Natural killer cell (primary cell): Measurements from ENCODE around the gene MACROD2. TPM values are rescaled to one million over a fixed set of nuclear protein-coding genes. Genes with fewer than 3 reads are reported as not detected.

Source experiments
- ATAC-seq, 3 donors: fragments of 150-1000 bp in 2 of 3; fragments of 200-7000 bp in 1 of 3; cut with Tn5 transposase; 1 replicate in 1 of 3; 2 replicates in 2 of 3; pipeline ENCODE4 v1.10.0; 2021; ENCODE audit warnings: mild to moderate bottlenecking in 2 of 3, moderate library complexity in 2 of 3
- DNase-seq, 2 donors: peaks; one replicate each; pipeline versions ENCODE4 v3.0.0 to v3.0.0-alpha.2; 2013 to 2021; ENCODE audit warnings: mixed read lengths in 1 of 2
- H3K27ac ChIP-seq: one replicate; pipeline ENCODE4 v1.5.1; 2013; ENCODE audit warnings: mild to moderate bottlenecking, low read length
- H3K27me3 ChIP-seq: one replicate; pipeline ENCODE4 v1.6.1; 2013; ENCODE audit warnings: low read length; ENCODE audit not compliant: control insufficient read depth, insufficient read depth
- H3K36me3 ChIP-seq: one replicate; pipeline ENCODE4 v1.6.1; 2013; ENCODE audit warnings: low read length; ENCODE audit not compliant: control insufficient read depth, insufficient read depth
- H3K4me1 ChIP-seq: one replicate; pipeline ENCODE4 v1.6.1; 2013; ENCODE audit warnings: low read length; ENCODE audit not compliant: control insufficient read depth, insufficient read depth
- H3K4me3 ChIP-seq: one replicate; pipeline ENCODE4 v1.5.1; 2013; ENCODE audit warnings: low read length
- H3K9me3 ChIP-seq: one replicate; pipeline ENCODE4 v1.6.1; 2013; ENCODE audit warnings: low read length; ENCODE audit not compliant: control insufficient read depth, insufficient read depth
- H3K27ac Mint-ChIP-seq, 2 donors: one replicate each; pipeline ENCODE4 v1.8.0; 2022; ENCODE audit warnings: mild to moderate bottlenecking in 2 of 2, mixed read lengths in 2 of 2, moderate library complexity in 1 of 2
- H3K27me3 Mint-ChIP-seq, 2 donors: one replicate each; pipeline ENCODE4 v1.8.0; 2022; ENCODE audit warnings: low read depth in 2 of 2, mixed read lengths in 2 of 2
- H3K36me3 Mint-ChIP-seq: one replicate; pipeline ENCODE4 v1.8.0; 2022; ENCODE audit warnings: mixed read lengths
- H3K4me1 Mint-ChIP-seq, 2 donors: one replicate each; pipeline ENCODE4 v1.8.0; 2022; ENCODE audit warnings: mixed read lengths in 2 of 2
- H3K4me3 Mint-ChIP-seq: one replicate; pipeline ENCODE4 v1.8.0; 2022; ENCODE audit warnings: mild to moderate bottlenecking, moderate library complexity, mixed read lengths
- H3K9me3 Mint-ChIP-seq, 2 donors: one replicate each; pipeline ENCODE4 v1.8.0; 2022; ENCODE audit warnings: mixed read lengths in 2 of 2
- WGBS: methylation state at CpG from one replicate; pipeline ENCODE4 v1.1.7; 2013; ENCODE audit warnings: missing lambda C conversion rate; ENCODE audit not compliant: insufficient coverage; 5-methylcytosine and 5-hydroxymethylcytosine counted together
- intact Hi-C: fragments of 100-400 bp; cut with micrococcal nuclease; formaldehyde crosslinking; loops from one replicate; pipeline ENCODE4 v1.14.2; 2022
- total RNA-seq, 4 donors: library from RNA; stranded (reverse); fragments of 120-200 nt in 1 of 4; gene quantifications; one replicate each; pipeline versions ENCODE4 v1.2.3 to v1.2.4, GENCODE V29; 2013 to 2022
- TF ChIP-seq, protein P1 (sequence below): fragments of 200-600 bp; IDR thresholded peaks from one replicate; pipeline ENCODE4 v1.8.0; 2022; ENCODE audit warnings: antibody characterized with exemption

The MACROD2 gene
- total RNA-seq, 3 donors from 2014 or later (not counting 1 experiment from before 2014, with no cell fraction given), result 0.19 to 0.88 TPM; not detected in 1

DNA sequence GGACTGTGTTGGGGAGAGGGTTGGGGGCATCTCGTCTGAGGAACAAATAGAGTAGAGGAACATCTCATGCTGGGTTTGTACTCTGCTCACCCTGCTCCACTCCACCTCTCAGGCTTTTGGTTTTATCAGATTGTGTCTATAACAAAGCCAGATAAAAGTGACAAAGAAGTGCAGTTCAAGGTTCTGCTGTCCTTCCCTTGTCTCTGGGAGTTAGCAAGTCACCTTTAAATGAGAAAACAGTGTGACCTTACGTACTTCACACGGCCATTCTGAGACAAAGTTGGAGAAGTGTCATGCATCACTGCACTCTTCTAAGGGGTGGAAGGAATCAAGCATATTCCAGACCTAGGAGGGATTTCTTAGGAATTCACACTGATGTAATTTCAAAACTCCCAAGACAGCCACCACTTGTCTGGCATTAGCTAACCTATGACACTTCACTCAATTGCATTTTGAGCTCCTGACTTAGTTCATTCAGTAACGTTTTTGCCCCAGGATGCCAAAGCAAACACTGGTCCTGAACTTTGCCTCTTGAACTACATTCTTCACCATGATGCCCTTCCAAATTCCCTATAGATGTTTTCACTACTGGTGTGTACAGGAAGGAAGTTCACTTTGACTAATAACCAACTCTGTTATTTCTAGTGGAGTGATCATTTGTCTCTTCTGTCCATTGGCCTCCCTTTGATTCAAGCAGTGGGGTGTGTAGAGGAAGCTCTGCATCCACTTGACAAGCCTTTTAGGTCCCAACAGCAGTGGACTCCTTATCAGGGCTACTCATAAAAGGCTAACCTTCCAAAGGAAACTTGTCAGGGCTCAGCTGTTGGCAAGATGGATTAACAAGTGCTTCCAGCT is 989.7 kb downstream of the MACROD2 start:
- no peaks in the 10 kb centered on the region for H3K36me3 ChIP-seq
- no peaks in the 10 kb centered on the region for H3K4me1 Mint-ChIP-seq
- H3K4me1 ChIP-seq, result no peaks in the 10 kb centered on the region
- no peak overlapping the region for H3K4me3 ChIP-seq
- intact Hi-C loops, result no loop called here
- no peak overlapping the region for H3K4me3 Mint-ChIP-seq
- peaks cover 3% of the 10 kb centered on the region for H3K9me3 ChIP-seq
- ATAC-seq (no peak), DNase-seq (no peak)
- no peaks in the 10 kb centered on the region for H3K27me3 Mint-ChIP-seq
- H3K27ac Mint-ChIP-seq, result no peak overlapping the region
- 75% methylated on average over 3 of the region's 4 CpGs for WGBS
- H3K27me3 ChIP-seq, result no peaks in the 10 kb centered on the region
- TF ChIP-seq, protein P1, sequence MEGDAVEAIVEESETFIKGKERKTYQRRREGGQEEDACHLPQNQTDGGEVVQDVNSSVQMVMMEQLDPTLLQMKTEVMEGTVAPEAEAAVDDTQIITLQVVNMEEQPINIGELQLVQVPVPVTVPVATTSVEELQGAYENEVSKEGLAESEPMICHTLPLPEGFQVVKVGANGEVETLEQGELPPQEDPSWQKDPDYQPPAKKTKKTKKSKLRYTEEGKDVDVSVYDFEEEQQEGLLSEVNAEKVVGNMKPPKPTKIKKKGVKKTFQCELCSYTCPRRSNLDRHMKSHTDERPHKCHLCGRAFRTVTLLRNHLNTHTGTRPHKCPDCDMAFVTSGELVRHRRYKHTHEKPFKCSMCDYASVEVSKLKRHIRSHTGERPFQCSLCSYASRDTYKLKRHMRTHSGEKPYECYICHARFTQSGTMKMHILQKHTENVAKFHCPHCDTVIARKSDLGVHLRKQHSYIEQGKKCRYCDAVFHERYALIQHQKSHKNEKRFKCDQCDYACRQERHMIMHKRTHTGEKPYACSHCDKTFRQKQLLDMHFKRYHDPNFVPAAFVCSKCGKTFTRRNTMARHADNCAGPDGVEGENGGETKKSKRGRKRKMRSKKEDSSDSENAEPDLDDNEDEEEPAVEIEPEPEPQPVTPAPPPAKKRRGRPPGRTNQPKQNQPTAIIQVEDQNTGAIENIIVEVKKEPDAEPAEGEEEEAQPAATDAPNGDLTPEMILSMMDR, result no peak
- no peak overlapping the region for H3K27ac ChIP-seq
- peaks cover 14 to 21% of the 10 kb centered on the region in 2 donors for H3K9me3 Mint-ChIP-seq
- H3K36me3 Mint-ChIP-seq, result peaks cover 8% of the 10 kb centered on the region

DNA sequence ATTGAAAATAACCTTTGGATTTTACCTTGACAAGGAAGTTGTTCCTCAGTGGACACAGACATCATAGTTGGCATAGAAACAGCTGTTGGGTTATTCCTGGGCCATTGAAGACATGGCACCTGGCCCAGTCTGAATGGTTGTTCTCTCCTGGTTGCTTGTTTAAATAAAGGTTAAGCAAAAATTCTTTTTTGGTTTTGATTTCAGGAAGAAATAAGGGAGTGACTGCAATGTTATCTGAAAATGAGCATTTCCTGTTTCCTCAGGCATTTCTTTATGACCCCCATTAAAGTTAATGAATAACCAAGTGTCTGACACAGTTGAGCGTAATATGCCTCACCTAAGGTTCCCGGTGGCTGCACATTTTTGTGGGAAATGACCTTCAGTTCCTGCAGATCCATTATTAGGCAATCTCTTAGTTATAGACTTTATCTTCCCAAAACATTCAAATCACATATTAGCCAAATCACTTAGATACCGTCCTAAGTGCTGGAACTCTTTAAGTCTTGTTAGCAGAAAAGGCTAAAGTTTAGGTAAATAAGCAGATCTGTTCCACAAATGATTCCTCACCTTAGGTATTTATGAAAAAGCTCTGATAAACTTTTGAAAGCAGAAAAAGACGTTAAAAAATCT is 990.8 kb downstream of the MACROD2 start:
- TF ChIP-seq, protein P1, result no peak
- no peak overlapping the region for H3K4me3 ChIP-seq
- WGBS, result 45% methylated on average over 3 of the region's 4 CpGs
- no peak overlapping the region for H3K27ac Mint-ChIP-seq
- H3K4me3 Mint-ChIP-seq, result no peak overlapping the region
- H3K27me3 ChIP-seq, result no peaks in the 10 kb centered on the region
- intact Hi-C loops, result no loop called here
- no peak overlapping the region for H3K27ac ChIP-seq
- no peaks in the 10 kb centered on the region for H3K36me3 ChIP-seq
- H3K9me3 ChIP-seq, result peaks cover 3% of the 10 kb centered on the region
- H3K27me3 Mint-ChIP-seq, result no peaks in the 10 kb centered on the region
- H3K4me1 ChIP-seq, result no peaks in the 10 kb centered on the region
- DNase-seq (no peak), ATAC-seq (no peak)
- peaks cover 8% of the 10 kb centered on the region for H3K36me3 Mint-ChIP-seq
- no peaks in the 10 kb centered on the region for H3K4me1 Mint-ChIP-seq
- peaks cover 14 to 17% of the 10 kb centered on the region in 2 donors for H3K9me3 Mint-ChIP-seq

DNA sequence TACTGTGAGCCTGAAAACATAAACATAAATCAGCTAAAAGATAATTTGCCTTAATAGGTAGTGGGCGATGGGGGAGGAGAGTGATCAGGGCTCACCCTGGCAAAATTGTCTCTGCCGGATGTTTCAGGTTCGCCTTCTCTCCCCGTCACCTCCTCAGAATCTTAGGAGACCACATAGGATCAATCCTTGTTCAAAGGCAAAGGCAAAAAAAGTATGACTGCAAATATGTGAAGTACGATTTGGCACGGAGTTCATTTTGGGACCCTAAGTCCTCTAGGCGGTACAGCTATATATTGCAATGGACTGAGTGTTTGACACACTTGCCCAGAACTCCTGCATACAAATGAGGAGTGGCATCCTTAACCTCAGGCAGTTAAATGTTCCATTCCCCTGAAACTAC is 991.3 kb downstream of the MACROD2 start:
- Mint-ChIP-seq H3K27me3 (no peaks in the 10 kb centered on the region), H3K4me3 (no peak overlapping the region), H3K27ac (no peak overlapping the region), H3K9me3 (peaks cover 12 to 17% of the 10 kb centered on the region in 2 donors), H3K36me3 (peaks cover 6% of the 10 kb centered on the region), H3K4me1 (no peaks in the 10 kb centered on the region)
- 97% methylated on average over 7 of the region's 7 CpGs for WGBS
- ATAC-seq, result no peak
- TF ChIP-seq, protein P1, result no peak
- no peaks in the 10 kb centered on the region for H3K27me3 ChIP-seq
- no peak overlapping the region for H3K27ac ChIP-seq
- DNase-seq, result no peak
- peaks cover 3% of the 10 kb centered on the region for H3K9me3 ChIP-seq
- no peaks in the 10 kb centered on the region for H3K4me1 ChIP-seq
- intact Hi-C loops, result no loop called here
- no peaks in the 10 kb centered on the region for H3K36me3 ChIP-seq
- H3K4me3 ChIP-seq, result no peak overlapping the region
